Endodermal cell (in vitro differentiated cells): ENCODE measurements around the gene CABLES2. TPM values are rescaled to one million over a fixed set of nuclear protein-coding genes. Genes with fewer than 3 reads are reported as not detected.

ENCODE experiments used
- DNase-seq: peaks from one replicate; pipeline ENCODE4 v3.0.0-alpha.2; 2017
- H3K27ac ChIP-seq: 2 replicates; pipeline ENCODE4 v1.5.1; 2013; ENCODE audit warnings: mild to moderate bottlenecking, low read depth, low read length, moderate library complexity
- H3K27me3 ChIP-seq: 2 replicates; pipeline ENCODE4 v1.6.1; 2013; ENCODE audit warnings: mild to moderate bottlenecking, low read length, moderate library complexity; ENCODE audit not compliant: insufficient read depth, control insufficient read depth, poor library complexity, severe bottlenecking
- H3K36me3 ChIP-seq: 2 replicates; pipeline ENCODE4 v1.7.0; 2013; ENCODE audit warnings: mild to moderate bottlenecking, low read length, moderate library complexity; ENCODE audit not compliant: control insufficient read depth, insufficient read depth
- H3K4me1 ChIP-seq: one replicate; pipeline ENCODE4 v1.7.0; 2013; ENCODE audit warnings: low read length; ENCODE audit not compliant: control insufficient read depth, insufficient read depth
- H3K4me3 ChIP-seq: 2 replicates; pipeline ENCODE4 v1.5.1; 2013; ENCODE audit warnings: mild to moderate bottlenecking, low read length, moderate library complexity
- H3K9ac ChIP-seq: 2 replicates; pipeline ENCODE4 v1.6.1; 2013; ENCODE audit warnings: mild to moderate bottlenecking, low read length, moderate library complexity; ENCODE audit not compliant: poor library complexity, severe bottlenecking; ENCODE audit errors: extremely low read depth
- H3K9me3 ChIP-seq: 2 replicates; pipeline ENCODE4 v1.6.1; 2013; ENCODE audit warnings: mild to moderate bottlenecking, low read length, moderate library complexity; ENCODE audit not compliant: control insufficient read depth
- H3K27ac Mint-ChIP-seq: 2 replicates; pipeline ENCODE4 v1.8.0; 2020; ENCODE audit warnings: mixed read lengths
- H3K27me3 Mint-ChIP-seq: 2 replicates; pipeline ENCODE4 v1.8.0; 2021; ENCODE audit warnings: mild to moderate bottlenecking, mixed read lengths; ENCODE audit not compliant: insufficient read depth
- H3K36me3 Mint-ChIP-seq: 2 replicates; pipeline ENCODE4 v1.8.0; 2020; ENCODE audit warnings: low read depth, mixed read lengths
- H3K4me1 Mint-ChIP-seq: 2 replicates; pipeline ENCODE4 v1.8.0; 2020; ENCODE audit warnings: mixed read lengths
- H3K4me3 Mint-ChIP-seq: 2 replicates; pipeline ENCODE4 v1.8.0; 2020; ENCODE audit warnings: mild to moderate bottlenecking, moderate library complexity, mixed read lengths
- H3K9me3 Mint-ChIP-seq: 2 replicates; pipeline ENCODE4 v1.8.0; 2020; ENCODE audit warnings: mild to moderate bottlenecking, mixed read lengths
- WGBS, 2 experiments: methylation state at CpG; one replicate each; pipeline versions ENCODE4 v1.1.5 to v1.1.7; 2013; ENCODE audit warnings: missing lambda C conversion rate in 2 of 2, mixed read lengths in 1 of 2; ENCODE audit not compliant: insufficient coverage in 1 of 2, insufficient read length in 1 of 2; 5-methylcytosine and 5-hydroxymethylcytosine counted together
- total RNA-seq, 2 donors: library from RNA; stranded (reverse); fragmentation: NEBNext Ultra II Directional in 1 of 2; extraction: Animal tissue kit (Norgen Biotek cat#: 25700) in 1 of 2; gene quantifications; 2 replicates in 1 of 2; 3 replicates in 1 of 2; pipeline ENCODE4 v1.2.1, GENCODE V29; 2021
- TF ChIP-seq, protein P1 (sequence below): fragments of 200-600 bp; sonication (generic); conservative IDR thresholded peaks from 2 replicates; pipeline ENCODE4 v1.5.0; 2021; ENCODE audit warnings: antibody characterized with exemption, mild to moderate bottlenecking

The CABLES2 gene
- total RNA-seq, 2 donors from 2014 or later: 10.4 to 15.6 TPM

DNA sequence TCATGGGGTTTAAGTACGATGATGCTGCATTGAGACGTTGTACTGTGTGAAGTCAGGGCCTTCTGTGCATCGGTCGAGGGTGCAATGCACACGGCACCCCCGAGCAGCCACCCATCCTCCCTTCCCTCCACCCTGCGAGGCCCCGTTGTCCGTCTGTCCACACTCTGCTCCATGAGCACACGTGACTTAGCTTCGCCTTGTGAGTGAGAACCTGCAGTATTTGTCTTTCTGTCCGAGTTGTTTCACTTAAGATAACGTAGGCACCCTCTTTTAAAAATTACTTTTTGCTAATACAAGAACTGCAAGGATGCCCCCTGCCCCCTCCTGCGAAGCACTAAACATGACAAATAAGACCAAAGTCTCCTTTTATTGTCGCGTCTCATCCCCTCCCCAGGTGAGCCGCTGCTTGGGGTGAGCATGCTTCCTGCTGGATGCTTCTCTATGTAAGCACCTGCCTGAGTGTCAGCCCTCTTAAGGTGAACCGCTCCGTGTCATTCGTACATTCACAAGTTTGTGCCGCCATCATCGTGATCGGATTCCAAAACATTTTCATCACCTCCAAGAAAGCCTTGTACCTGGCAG, 23.9 kb upstream of the CABLES2 start:
- Histone ChIP-seq H3K27me3 (peaks cover 9% of the 10 kb centered on the region), H3K9ac (no peak overlapping the region), H3K9me3 (no peaks in the 10 kb centered on the region), H3K4me1 (peaks cover 10% of the 10 kb centered on the region), H3K27ac (no peak overlapping the region), H3K4me3 (no peak overlapping the region), H3K36me3 (no peaks in the 10 kb centered on the region)
- TF ChIP-seq, protein P1, sequence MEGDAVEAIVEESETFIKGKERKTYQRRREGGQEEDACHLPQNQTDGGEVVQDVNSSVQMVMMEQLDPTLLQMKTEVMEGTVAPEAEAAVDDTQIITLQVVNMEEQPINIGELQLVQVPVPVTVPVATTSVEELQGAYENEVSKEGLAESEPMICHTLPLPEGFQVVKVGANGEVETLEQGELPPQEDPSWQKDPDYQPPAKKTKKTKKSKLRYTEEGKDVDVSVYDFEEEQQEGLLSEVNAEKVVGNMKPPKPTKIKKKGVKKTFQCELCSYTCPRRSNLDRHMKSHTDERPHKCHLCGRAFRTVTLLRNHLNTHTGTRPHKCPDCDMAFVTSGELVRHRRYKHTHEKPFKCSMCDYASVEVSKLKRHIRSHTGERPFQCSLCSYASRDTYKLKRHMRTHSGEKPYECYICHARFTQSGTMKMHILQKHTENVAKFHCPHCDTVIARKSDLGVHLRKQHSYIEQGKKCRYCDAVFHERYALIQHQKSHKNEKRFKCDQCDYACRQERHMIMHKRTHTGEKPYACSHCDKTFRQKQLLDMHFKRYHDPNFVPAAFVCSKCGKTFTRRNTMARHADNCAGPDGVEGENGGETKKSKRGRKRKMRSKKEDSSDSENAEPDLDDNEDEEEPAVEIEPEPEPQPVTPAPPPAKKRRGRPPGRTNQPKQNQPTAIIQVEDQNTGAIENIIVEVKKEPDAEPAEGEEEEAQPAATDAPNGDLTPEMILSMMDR: no peak
- H3K36me3 Mint-ChIP-seq: no peaks in the 10 kb centered on the region
- peaks cover 12% of the 10 kb centered on the region for H3K4me1 Mint-ChIP-seq
- no peak overlapping the region for H3K4me3 Mint-ChIP-seq
- 84 to 85% methylated on average over 23 of the region's 23 CpGs for WGBS, 2 experiments
- H3K27ac Mint-ChIP-seq: no peak overlapping the region
- no peaks in the 10 kb centered on the region for H3K9me3 Mint-ChIP-seq
- H3K27me3 Mint-ChIP-seq: peaks cover 8% of the 10 kb centered on the region
- DNase-seq: no peak

DNA sequence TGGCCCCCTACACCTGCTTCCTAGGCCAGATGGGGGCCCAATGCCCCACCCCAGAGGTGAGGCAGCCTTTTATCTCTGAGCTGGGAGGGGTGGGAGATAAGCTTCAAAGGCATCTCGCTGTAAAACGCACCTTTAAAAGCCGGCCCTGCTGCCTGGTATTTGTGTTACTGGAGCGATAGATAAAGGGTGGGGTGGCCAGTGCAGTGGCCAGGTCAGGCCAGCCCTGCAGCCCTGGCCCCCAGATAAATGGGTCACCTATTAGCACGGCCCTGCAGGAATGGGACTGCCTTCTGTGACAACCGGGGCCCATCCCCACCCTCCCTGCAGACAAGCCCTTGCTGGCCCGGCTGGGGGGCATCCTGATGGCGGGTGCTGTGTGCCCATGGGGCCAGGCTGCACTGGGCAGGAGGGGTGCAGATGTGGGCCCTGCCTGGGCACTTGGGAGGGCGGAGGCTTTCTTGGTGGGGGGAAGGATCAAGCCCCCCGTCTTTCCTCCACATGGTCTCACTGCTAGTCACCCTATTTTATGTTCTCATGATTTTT, 23.3 kb upstream of the CABLES2 start:
- WGBS, 2 experiments: 69 to 100% methylated on average over 1 to 10 of the region's 10 CpGs
- no peaks in the 10 kb centered on the region for H3K36me3 ChIP-seq
- no peaks in the 10 kb centered on the region for H3K9me3 ChIP-seq
- H3K27ac ChIP-seq: no peak overlapping the region
- no peak overlapping the region for H3K9ac ChIP-seq
- H3K4me1 Mint-ChIP-seq: peaks cover 12% of the 10 kb centered on the region
- no peak for DNase-seq
- TF ChIP-seq, protein P1: no peak
- H3K27ac Mint-ChIP-seq: no peak overlapping the region
- peaks cover 9% of the 10 kb centered on the region for H3K27me3 ChIP-seq
- peaks cover 6% of the 10 kb centered on the region for H3K27me3 Mint-ChIP-seq
- H3K4me1 ChIP-seq: peaks cover 10% of the 10 kb centered on the region
- no peak overlapping the region for H3K4me3 ChIP-seq
- H3K36me3 Mint-ChIP-seq: no peaks in the 10 kb centered on the region
- no peaks in the 10 kb centered on the region for H3K9me3 Mint-ChIP-seq
- H3K4me3 Mint-ChIP-seq: no peak overlapping the region

- Mint-ChIP-seq H3K9me3 (no peaks in the 10 kb centered on the region), H3K36me3 (no peaks in the 10 kb centered on the region), H3K27ac (no peak overlapping the region), H3K27me3 (peaks cover 3% of the 10 kb centered on the region), H3K4me1 (peaks cover 15% of the 10 kb centered on the region), H3K4me3 (no peak overlapping the region)
- H3K27me3 ChIP-seq: peaks cover 9% of the 10 kb centered on the region
- no peak overlapping the region for H3K27ac ChIP-seq
- no peaks in the 10 kb centered on the region for H3K36me3 ChIP-seq
- TF ChIP-seq, protein P1: no peak
- H3K4me3 ChIP-seq: no peak overlapping the region
- no peak for DNase-seq
- 80 to 93% methylated on average over 3 to 23 of the region's 23 CpGs for WGBS, 2 experiments
- peaks cover 10% of the 10 kb centered on the region for H3K4me1 ChIP-seq
- no peak overlapping the region for H3K9ac ChIP-seq
- H3K9me3 ChIP-seq: no peaks in the 10 kb centered on the region
Observed at GRCh38 chr20:62429455-62430310, 22.6 kb upstream of the CABLES2 start.
